Measurements from ENCODE around the gene MRPS18A.

Gene MRPS18A

GRCh38 chr6:43695967-43696291 is 8.3 kb upstream of the MRPS18A start:
- no peak for DNase-seq

- DNase-seq, result no peak
These were observed 7.8 kb upstream of the MRPS18A start for GRCh38 chr6:43695215-43695966.

GRCh38 chr6:43689421-43689820 is 1.8 kb upstream of the MRPS18A start:
- DNase-seq, result no peak

GRCh38 chr6:43687079-43687436 is 533 bp downstream of the MRPS18A start:
- no peak for DNase-seq

- DNase-seq, result no peak
These were observed 3.7 kb downstream of the MRPS18A start for GRCh38 chr6:43683708-43684455.

GRCh38 chr6:43682724-43683429 is 4.7 kb downstream of the MRPS18A start:
- DNase-seq, result no peak

GRCh38 chr6:43681303-43681702 is 6.3 kb downstream of the MRPS18A start:
- no peak for DNase-seq

GRCh38 chr6:43680308-43681200 is 7.0 kb downstream of the MRPS18A start:
- DNase-seq, result no peak

GRCh38 chr6:43679057-43679456 is 8.5 kb downstream of the MRPS18A start:
- DNase-seq, result peak; percentile 46

GRCh38 chr6:43678341-43678740 is 9.2 kb downstream of the MRPS18A start:
- no peak for DNase-seq

- DNase-seq, result no peak
These were observed 9.8 kb downstream of the MRPS18A start for GRCh38 chr6:43677759-43678158.

GRCh38 chr6:43676962-43677606 is 10.5 kb downstream of the MRPS18A start:
- DNase-seq, result no peak

- no peak for DNase-seq
These were observed 12.7 kb downstream of the MRPS18A start for GRCh38 chr6:43674921-43675320.

GRCh38 chr6:43674291-43674690 is 13.3 kb downstream of the MRPS18A start:
- DNase-seq, result no peak

- DNase-seq, result no peak
These were observed 14.0 kb downstream of the MRPS18A start for GRCh38 chr6:43673444-43674084.

- DNase-seq, result no peak
These were observed 15.5 kb downstream of the MRPS18A start for GRCh38 chr6:43671801-43672690.

- no peak for DNase-seq
These were observed 16.4 kb downstream of the MRPS18A start for GRCh38 chr6:43671011-43671800.

GRCh38 chr6:43670623-43670986 is 17.0 kb downstream of the MRPS18A start:
- DNase-seq, result no peak

- no peak for DNase-seq
These were observed 17.5 kb downstream of the MRPS18A start for GRCh38 chr6:43669922-43670622.

All from fibroblast of skin of right quadriceps (primary cell).